ENCODE data around the gene ENTREP1.
"Not testable (repeated sequence)": the region's sequence is repeated elsewhere in the genome, so short reads cannot be mapped to it uniquely, and the experiment has no call there.

ENTREP1 gene, protein sequence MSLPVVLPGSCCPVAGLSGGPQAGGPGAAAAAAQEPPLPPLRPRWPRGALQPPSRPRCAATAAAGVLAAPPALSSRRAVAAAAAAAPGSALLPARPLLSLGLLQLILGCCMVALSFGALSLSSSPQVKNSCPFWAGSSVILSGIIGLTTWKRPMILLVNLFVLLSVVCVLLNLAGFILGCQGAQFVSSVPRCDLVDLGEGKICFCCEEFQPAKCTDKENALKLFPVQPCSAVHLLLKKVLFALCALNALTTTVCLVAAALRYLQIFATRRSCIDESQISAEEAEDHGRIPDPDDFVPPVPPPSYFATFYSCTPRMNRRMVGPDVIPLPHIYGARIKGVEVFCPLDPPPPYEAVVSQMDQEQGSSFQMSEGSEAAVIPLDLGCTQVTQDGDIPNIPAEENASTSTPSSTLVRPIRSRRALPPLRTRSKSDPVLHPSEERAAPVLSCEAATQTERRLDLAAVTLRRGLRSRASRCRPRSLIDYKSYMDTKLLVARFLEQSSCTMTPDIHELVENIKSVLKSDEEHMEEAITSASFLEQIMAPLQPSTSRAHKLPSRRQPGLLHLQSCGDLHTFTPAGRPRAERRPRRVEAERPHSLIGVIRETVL

DNA sequence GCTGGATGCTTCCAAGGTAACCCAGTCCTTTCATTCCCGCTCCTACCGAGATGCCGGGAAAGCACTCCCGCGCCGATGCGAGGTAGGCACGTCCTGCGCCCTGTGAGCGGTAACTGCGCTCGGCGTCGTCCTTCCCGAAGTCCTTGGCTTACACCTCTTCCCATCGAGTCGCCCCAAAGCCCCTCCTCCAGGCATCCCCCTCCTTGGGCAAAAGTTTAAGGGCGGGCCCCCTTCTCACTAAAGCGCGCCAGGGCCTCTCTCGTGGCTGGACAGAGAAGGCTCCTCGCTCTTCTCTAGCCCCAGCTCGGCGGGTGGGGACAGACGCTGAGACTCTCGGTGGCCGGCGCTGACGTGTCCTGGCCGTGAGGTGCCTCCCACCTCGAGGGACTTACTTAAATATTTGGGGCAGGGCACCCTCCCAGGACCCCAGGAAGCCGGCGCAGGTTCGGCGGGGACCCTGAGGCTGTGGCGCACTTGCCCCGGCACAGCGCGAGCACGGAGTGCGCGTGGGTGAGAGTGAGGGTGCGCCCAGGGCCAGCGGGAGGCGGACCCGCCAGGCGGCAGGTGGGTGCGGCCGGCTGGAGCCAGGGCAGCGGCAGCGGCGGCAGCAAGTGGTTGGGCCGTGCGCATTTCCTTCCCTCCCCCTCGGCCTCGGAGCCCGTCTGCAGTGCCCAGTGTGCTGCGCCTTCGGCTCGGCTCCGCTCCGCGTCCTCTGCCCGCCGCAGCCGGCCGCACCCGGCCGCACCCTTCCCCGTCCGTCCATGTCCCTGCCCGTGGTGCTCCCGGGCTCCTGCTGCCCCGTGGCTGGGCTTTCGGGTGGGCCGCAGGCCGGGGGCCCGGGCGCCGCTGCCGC lies at the start of gene ENTREP1:
Gene ENTREP1 (plus strand): TSS at position 667 of the 853 bp plus-strand sequence. CDS start 95 bp downstream, at position 762.
- peak; percentile 20 to 62 for DNase-seq

DNA sequence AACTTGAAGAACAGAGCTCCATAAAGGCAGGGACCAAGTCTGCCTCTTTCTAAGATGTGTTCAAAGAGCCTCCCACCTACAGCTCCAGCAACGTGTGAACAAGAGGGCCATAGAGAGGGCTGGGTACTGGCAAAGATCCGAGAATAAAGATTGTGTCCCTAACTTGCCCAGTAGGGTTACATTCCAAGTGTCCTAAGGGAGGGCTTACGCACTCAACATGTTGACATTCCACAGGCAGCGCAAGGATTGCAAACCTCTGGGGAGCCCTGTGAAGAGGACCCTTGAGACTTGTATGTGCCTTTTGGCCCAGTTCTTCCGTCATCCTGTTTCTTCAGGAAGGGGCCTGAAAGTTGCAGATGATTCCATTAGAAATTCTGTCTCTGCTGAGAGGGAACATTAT lies 48.2 kb upstream of the ENTREP1 start:
- DNase-seq, result no peak

DNA sequence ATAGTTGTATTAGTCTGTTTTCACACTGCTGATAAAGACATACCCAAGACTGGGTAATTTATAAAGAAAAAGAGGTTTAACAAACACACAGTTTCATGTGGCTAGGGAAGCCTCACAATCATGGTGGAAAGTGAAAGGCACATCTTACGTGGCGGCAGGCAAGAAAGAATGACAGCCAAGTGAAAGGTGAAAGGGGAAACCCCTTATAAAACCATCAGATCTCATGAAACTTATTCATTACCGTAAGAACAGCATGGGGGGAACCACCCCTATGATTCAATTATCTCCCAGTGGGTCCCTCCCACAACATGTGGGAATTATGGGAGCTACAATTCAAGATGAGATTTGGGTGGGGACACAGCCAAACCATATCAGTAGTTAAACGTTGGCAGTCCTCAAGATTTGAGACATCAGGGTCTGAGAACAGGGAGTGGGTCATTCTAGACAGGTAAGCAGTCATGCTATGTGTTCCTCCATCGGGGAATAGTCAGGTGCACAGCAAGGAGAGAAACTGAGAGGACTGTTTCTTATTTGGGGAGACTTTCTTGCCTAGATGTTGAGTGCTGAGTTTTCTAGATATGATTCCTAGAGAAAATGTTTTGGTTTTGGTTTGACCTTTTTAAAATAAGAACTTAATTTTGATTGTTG lies 45.8 kb upstream of the ENTREP1 start:
- DNase-seq, result no peak

DNA sequence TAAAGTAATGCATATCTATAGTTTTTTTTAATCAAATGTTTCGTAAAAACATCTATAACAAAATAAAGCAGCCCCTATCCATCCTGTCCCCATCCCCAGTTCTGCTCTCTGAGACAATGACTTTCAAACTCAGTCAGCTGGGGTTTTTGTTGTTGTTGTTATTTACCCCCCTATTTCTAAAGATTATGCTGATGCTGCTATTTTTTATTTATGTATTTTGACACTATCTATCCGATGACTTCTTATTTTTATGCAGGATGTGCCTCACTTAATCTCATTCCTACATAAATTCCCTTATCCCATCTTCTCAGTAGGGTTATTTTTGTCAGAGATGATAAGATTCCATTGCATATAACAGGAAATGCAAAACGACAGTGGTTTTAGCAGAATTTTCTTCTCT lies 45.3 kb upstream of the ENTREP1 start:
- no peak for DNase-seq

DNA sequence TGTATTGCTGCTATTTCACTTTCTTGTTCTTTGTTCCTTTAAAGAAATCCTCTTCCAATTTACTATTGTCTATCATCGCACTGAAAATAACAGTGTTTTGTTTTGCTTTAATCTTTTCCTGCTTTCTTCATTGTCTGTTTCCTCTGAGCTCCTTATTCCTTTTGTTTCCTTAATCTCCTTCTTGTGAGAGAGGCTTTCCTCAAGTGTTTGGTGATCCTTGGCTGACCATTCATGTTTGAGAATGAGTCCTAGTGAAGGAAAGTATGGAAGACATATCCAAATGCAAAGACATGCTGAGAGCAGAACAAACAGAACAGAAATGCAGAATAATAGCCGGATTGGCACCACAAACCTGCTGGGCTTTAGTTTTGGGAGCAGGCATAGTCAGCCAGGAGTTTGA lies 42.0 kb upstream of the ENTREP1 start:
- no peak for DNase-seq

DNA sequence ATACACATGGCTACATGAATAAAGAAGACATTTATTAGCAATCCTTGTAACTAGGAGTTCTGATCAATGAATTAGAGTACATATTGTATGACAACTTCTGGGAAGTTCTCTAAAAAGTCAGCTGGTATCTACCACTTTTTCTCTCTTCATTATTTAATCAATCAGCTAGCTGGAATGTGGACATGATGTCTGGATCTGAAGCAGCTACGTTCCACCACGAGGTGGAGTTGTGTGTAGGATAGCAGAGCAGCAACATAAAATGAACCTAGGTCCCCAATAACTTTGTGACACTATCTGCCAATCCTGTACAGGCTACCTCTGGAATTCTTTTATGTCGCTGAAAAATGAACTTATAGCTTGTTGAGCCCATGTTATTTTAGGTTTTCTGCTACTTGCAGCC lies 32.9 kb upstream of the ENTREP1 start:
- DNase-seq, result no peak

DNA sequence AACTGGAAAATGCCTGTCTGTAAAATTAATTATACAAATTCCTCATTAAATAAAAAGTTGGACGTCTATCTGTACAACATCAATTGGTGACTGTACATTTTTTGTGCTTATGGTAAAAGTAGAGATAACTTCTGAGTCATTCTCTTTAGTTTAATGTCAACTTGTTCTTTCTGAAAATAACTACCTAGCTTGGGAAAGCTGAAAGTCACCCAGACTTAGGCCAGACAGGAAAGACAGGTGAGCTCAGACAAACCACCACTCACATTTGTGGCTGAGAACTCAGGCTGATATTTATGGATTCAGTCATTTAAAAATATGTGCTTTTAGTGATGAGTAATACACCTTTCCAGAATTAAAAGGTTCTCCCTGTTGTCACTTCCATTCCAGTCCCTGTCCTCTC lies 31.9 kb upstream of the ENTREP1 start:
- DNase-seq, result no peak

DNA sequence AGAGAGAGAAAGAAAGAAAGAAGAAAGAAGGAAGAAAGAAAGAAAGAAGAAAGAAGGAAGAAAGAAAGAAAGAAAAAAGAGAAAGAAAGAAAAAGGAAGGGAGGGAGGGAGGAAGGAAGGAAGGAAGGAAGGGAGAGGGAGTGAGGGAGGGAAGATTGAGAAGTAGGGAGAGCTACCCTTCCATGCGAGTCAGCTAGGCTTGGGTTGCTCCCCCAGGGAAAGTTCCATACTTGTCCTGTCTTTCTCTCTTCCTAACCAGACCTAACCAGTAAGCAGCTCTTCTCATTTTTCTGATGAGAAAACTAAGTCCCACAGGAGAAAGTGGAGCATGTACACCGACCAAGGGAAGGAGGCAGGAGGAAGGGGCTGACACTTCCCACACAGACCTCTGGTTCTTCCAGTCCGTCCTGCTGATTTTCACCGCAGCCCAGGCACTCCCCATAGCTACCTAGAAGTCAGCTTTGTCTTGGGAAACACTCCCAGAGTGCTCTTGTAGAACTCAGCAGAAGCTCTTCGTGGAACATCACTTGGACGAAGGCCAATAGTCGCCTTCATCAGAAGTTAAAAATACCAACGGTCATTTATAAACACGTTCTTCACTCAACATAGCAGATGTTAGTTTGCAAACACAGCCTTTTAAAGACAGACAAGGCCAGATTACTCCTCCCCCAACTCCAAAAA lies 29.0 kb upstream of the ENTREP1 start:
- no peak for DNase-seq

DNA sequence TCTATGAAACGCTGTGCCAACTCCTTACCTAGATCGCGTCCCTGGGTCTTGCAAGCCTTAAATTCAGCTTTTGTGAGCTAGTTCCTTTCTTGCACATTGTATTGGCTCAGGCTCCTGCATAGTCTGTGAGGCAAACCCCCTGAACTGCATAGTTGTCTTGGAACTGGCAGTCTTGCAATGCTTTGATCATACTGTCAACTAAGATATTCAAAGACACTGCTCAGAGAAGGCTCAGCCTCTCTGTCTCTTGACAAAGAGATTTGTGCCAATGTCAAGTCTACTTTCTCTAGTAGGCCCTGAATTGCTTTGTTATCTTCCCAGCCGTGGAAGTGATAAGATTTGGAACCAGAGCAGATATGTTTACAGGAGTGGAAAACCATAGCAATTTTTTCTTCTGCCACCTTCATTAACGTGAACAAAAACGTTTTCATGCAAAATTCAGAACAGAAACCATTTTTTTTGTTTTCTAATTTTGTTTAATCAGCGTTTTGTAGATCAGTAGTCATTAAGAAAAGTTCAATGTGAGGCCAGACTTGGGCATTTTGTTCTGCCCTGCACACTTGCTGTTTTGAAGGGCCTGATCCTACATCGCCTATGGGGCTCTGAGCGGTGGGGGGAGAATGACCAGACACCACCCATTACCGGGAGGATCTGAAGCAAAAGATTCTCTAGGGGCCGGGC lies 27.6 kb upstream of the ENTREP1 start:
- DNase-seq, result no peak

DNA sequence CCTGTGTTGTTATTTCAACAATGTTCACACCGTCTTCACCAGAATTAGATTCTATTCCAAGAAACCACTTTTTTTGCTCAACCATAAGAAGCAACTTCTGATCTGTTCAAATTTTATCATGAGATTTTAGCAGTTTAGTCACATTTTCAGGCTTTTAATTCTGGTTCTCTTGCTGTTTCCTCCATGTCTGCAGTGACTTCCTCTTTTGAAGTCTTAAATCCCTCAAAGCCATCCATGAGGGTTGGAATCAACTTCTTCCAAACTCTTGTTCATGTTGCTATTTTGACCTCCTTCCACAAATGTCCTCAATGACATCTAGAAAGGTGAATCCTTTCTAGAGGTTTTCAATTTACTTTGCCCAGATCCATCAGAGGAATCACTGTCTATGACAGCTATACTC lies 25.7 kb upstream of the ENTREP1 start:
- DNase-seq, result no peak

DNA sequence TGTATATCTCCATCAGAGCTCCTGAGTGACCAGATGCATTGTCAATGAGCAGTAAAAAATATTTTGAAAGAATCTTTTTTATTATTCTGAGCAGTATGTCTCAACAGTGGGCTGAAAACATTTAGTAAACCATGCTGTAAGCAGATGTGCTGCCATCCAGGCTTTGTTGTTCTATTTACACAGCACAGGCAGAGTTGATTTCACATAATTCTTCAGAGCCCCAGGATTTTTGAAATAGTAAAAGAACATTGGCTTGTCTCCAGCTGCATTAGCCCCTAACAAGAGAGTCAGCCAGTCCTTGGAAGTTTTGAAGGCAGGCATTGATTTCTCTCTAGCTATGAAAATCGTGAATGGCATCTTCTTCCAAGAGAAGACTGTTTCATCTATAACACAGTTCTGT lies 25.2 kb upstream of the ENTREP1 start:
- DNase-seq, result no peak

DNA sequence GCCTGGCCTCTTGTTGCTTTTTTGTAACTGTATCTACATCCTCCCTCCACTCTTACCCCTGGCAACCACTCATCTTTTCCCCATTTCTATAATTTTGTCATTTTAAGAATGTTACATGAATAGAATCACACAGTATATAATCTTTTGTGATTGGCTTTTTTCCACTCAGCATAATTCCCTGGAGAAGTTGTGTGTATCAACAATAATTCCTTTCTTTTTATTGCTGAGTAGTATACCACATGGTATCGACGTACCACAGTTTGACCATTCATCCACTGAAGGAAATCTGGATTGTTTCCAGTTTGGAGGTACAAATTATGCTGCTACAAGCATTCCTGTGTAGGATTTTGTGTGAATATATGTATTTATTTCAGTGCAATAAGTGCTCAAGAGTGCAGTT lies 21.7 kb upstream of the ENTREP1 start:
- no peak for DNase-seq

DNA sequence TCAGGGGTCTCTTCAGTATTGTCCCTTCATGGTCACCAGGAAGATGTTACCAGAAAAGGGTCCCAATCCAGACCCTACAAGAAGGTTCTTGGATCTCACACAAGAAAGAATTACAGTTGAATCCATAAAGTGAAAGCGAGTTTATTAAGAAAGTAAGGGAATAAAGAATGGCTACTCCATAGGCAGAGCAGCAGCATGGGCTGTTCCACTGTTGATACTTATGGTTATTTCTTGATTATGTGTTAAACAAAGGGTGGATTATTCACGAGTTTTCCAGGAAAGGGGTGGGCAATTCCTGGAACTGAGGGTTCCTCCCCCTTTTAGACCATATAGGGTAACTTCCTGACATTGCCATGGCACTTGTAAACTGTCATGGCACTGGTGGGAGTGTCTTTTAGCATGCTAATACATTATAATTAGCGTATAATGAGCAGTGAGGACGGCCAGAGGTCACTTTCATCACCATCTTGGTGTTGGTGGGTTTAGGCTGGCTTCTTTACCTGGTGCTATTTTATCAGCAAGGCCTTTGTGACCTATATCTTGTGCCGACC lies 18.0 kb upstream of the ENTREP1 start:
- DNase-seq, result not testable (repeated sequence)

DNA sequence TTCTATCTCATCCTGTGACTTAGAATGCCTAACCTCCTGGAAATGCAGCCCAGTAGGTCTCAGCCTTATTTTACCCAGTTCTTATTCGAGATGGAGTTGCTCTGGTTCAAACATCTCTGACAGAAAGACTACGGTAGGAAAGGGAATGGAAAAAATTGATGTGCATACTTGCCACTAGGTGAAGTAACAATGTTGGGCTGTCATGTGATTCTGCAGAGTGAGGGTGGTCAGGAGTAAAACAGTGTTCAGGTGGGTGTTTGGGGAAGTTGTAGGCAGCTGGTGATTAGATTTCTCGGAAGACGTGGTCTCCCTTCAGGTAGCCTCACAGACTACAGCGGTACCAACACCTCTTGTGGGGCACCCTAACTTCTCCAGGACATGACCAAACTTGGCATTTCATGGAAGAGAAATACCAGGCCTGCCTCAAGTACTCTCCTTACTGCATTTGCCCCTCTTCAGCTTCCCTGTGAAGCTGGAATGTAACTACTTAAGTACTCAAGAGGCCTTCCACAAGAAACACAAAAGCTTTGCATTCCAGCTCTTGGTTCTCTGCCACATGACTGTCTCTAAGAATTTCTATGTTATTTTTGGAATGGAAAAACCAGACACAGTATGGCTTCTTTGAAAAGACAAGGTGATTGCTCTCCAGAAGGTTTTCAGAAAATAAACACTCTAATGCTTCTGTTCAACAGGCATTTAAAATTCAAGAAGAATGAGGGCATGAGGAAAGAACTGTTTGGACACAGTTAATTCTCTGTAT lies 17.4 kb upstream of the ENTREP1 start:
- DNase-seq, result no peak

DNA sequence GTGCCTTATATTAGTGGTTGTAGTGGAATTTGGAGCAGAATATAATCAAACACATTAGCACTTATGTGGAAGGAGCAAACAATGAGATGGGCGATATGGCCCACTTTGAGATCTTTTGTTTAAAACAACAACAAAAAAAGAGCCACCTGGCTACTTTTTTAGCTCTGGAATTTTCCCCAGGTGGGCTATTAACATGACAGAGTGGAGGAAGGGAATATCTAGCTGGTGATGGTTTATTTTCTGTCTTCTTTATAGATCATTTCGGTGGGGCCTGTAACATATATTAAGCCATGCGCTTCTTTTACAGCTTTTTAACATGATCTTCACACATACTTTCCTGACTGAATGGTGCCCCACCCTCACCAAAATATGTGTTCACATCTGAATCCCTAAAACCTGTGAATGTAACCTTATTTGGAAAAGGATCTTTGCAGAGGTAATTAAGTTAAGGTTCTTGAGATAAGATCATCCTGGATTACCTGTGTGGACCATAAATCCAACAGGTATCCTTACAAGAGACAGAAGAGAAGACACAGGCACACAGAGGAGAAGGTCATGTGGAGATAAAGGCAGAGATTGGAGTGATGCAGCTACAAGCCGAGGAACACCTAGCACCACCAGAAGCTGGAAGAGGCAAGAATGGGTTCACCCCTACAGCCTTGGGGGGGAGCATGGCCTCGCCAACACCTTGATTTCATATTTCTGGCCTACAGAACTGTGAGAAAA lies 16.6 kb upstream of the ENTREP1 start:
- no peak for DNase-seq

DNA sequence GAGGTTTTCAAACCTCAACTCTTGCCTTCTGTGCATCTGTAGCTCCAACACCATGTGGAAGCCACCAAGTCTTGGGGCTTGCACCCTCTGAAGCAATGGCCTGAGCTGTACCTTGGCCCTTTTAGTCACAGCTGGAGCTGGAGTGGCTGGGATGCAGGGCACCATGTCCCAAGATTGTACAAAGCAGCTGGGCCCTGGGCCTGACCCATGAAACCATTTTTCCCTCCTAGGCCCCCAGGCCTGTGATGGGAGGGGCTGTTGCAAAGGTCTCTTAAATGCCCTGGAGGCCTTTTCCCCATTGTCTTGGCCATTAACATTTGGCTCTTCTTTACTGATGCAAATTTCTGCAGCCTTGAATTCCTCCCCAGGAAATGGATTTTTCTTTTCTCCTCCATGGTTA lies 11.8 kb upstream of the ENTREP1 start:
- no peak for DNase-seq

DNA sequence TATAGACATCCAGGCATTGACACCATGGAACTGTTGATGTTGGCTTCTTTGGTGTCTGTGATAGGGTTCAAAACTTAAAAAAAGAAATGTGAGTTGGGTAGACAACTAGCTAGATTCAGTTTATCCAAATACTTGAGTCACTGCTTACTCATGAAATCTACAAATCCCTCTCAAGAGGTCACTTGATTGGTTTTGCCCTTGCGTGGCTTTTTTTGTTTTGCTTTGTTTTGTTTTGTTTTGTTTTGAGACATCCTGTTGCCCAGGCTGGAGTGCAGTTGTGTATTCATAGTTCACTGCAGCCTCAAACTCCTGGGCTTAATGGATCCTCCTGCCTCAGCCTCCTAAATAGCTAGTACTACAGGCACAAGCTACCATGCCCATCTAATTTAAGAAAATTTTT lies 10.5 kb upstream of the ENTREP1 start:
- no peak for DNase-seq

DNA sequence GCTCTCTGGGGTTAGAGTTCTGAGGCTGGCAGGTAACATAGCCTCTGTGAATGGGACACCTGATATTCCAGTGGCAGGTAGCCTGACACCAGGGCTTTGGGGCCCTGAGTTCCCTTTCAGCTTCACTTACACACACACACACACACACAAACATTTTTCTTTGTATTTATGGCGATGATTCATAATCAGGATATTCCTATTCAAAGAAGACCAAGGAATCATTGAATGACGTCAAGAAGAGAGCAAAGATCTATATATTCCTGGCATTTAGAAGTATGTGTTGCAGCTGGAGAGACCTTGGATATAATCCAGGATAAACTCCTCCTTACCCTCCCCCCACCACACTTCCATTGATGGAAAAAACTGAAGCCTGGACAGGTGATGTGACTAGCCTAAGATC lies 7.9 kb upstream of the ENTREP1 start:
- no peak for DNase-seq

DNA sequence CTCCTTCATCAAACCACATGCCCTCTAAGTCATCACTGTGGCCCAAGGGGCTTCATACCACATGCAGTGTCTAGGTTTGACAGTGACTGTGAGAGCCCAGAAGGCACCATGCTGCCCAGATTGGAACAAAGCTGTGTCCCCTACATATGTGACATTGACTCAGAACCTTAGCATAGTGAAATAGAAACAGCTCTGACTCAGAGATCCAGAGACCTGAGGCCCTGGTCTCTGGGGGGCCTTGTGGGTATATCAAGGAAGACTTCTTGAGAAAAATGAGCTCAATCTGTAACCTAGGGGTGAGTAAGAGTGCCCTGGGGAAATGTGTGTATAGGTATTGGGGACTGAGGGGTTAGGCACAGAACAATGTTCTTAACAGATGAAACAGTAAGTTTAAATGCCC lies 7.1 kb upstream of the ENTREP1 start:
- DNase-seq, result no peak

DNA sequence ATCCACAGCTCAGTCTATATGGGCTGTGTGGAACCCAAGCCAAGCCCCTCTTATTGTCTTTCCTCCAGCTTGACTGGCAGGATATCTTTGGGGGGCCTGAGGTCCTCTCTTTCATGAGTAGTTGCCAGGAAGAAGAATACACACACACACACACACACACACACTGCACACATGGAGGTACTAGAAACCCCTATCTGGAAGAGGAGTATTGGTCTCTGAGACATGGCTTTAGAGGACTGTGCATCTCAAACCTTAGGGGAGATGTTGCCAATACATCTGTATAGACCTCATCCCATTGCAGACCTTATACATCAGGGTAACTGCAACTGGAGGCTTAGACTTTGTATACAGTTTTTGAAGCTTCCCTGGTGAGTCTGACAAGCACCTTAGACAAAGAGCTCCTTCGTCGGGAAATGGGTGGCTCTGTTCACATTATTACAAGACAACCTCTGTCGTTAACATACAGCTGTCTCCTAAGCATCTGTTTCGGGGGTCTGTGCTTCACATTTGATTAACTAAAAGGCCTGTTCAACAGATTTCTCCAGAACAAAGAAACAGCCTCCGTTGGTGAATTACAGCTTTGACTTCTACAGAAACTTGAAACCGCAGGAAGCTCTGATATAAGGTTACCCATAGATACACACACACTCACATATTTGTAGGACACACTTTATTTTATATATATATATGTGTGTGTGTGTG lies 5.5 kb upstream of the ENTREP1 start:
- no peak for DNase-seq
